ENCODE data around the gene BLTP2. TPM values are rescaled to one million over a fixed set of nuclear protein-coding genes. Genes with fewer than 3 reads are reported as not detected.

Gene BLTP2
- total and polyA plus RNA-seq, 2 of the 13 experiments (the other 11 are each of a cell fraction or from before 2014, with no cell fraction given), result 66.7 to 80.9 TPM

GRCh38 chr17:28661635-28662526, 16.9 kb upstream of the BLTP2 start, which contains the start of the genes SDF2 and SUPT6H (continued):
- TF ChIP-seq ZNF274 (CRISPR knock-in tag; IDR thresholded peaks at IDR 0.05) (0 out of 2 replicates have a peak, but pooled peaks have one; percentile 35), PAX8 (CRISPR knock-in tag; IDR thresholded peaks at IDR 0.05; ENCODE audit: borderline replicate concordance) (no peak), ZNF761 (CRISPR knock-in tag; conservative IDR thresholded peaks at IDR 0.05) (no peak; the same call in 1 of the 2 replicates), CEBPG (CRISPR knock-in tag; IDR thresholded peaks at IDR 0.05) (no peak), SALL1 (CRISPR knock-in tag; IDR thresholded peaks at IDR 0.05) (peak; percentile 75), MLX (CRISPR knock-in tag; IDR thresholded peaks at IDR 0.05) (no peak), SOX13 (IDR thresholded peaks at IDR 0.05) (no peak; the same call in 1 of the 2 replicates), SOX13 (CRISPR knock-in tag; conservative IDR thresholded peaks at IDR 0.05 in 1 of 2, IDR thresholded peaks at IDR 0.05 in 1 of 2) (0 out of 4 replicates have a peak, but pooled peaks of 1 of the 2 experiments have one; percentile 6), CREM (IDR thresholded peaks at IDR 0.05) (peak; percentile 97), CREM (CRISPR knock-in tag; IDR thresholded peaks at IDR 0.05) (0 out of 2 replicates have a peak, but pooled peaks have one; percentile 32), AKAP8 (CRISPR knock-in tag; IDR thresholded peaks at IDR 0.05) (0 out of 2 replicates have a peak, but pooled peaks have one; percentile 20), USF2 (IDR thresholded peaks at IDR 0.05; ENCODE audit: low read depth, low read length) (no peak), USF2 (CRISPR knock-in tag; IDR thresholded peaks at IDR 0.05; ENCODE audit: borderline replicate concordance) (no peak), U2AF1 (optimal IDR thresholded peaks at IDR 0.05; ENCODE audit: low read depth, low read length) (peak; percentile 34), DRAP1 (CRISPR knock-in tag; IDR thresholded peaks at IDR 0.05) (peak; percentile 52; the same call in 1 of the 2 replicates), ZNF230 (CRISPR knock-in tag; IDR thresholded peaks at IDR 0.05) (peak; percentile 90; the same call in 1 of the 2 replicates), ZNF709 (CRISPR knock-in tag; IDR thresholded peaks at IDR 0.05) (0 out of 2 replicates have a peak, but pooled peaks have one; percentile 59), MEF2D (CRISPR knock-in tag; IDR thresholded peaks at IDR 0.05) (0 out of 2 replicates have a peak, but pooled peaks have one; percentile 15), ZNF782 (CRISPR knock-in tag; IDR thresholded peaks at IDR 0.05; ENCODE audit: borderline replicate concordance) (peak; percentile 18; the same call in 1 of the 2 replicates), SNAI1 (CRISPR knock-in tag; IDR thresholded peaks at IDR 0.05; ENCODE audit: borderline replicate concordance) (0 out of 2 replicates have a peak, but pooled peaks have one; percentile 10), HNF1A (IDR thresholded peaks at IDR 0.05; ENCODE audit: low read depth) (no peak), HNF1A (CRISPR knock-in tag; IDR thresholded peaks at IDR 0.05; ENCODE audit: borderline replicate concordance) (peak; percentile 64; the same call in 1 of the 2 replicates)
